ENCODE measurements around the gene IFNE. TPM values are rescaled to one million over a fixed set of nuclear protein-coding genes. Genes with fewer than 3 reads are reported as not detected.

Gene IFNE
- total RNA-seq, 2 donors from 2014 or later = not detected

DNA sequence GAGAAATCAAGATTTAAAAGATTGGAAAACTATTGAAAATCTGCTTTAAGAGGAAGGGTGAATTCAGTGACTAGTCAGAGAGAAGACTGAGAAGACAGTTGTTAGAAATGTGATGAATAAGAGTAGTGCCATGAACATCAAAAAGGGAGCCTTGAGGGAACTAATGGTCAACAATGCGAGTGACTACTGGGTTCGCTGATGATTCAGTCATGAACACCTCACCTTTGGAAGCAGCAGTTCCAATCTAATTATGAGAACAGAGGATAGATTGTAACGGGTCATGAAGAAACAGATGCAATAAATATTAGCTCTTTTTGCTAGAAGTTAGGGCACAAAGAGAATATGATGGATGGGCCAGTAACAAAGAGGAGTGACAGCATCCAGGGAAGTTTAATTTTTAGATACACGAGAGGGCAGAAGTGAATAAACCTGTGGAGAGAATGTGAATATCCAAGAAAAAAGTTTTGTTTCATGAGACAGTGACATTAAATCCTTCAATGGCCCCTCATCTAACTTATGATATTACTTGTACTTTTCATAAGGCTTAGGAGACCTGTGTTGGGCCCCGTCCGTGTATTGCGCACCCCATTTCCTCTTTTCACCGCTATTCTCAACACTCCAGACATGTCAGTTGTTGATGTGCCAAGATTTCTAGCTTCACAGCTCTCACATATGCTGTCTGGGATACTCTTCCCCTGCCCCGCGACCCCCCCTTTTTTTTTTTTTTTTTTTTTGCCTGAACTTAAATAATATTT is 23.5 kb upstream of the IFNE start:
- DNase-seq (ENCODE audit: low spot score) (no peak), ATAC-seq (ENCODE audit: insufficient number of reproducible peaks, low FRiP score, low read depth) (no peak)
- no peaks in the 10 kb centered on the region for H3K36me3 ChIP-seq
- no peak overlapping the region for H3K4me3 ChIP-seq
- no peak overlapping the region for H3K27ac ChIP-seq
- no peaks in the 10 kb centered on the region for H3K27me3 ChIP-seq (replicated peaks; ENCODE audit: insufficient read depth)
- no peak for TF ChIP-seq CTCF (IDR thresholded peaks at IDR 0.05)
- H3K9me3 ChIP-seq = no peaks in the 10 kb centered on the region
- H3K4me1 ChIP-seq (ENCODE audit: control insufficient read depth in 1 of 2, low read depth in 2 of 2) = no peaks in the 10 kb centered on the region

GRCh38 chr9:21504894-21505293 is 22.8 kb upstream of the IFNE start:
- H3K4me1 ChIP-seq (ENCODE audit: control insufficient read depth in 1 of 2, low read depth in 2 of 2) = no peaks in the 10 kb centered on the region
- no peak overlapping the region for H3K4me3 ChIP-seq
- no peak for TF ChIP-seq CTCF (IDR thresholded peaks at IDR 0.05)
- DNase-seq (ENCODE audit: low spot score) (no peak), ATAC-seq (ENCODE audit: insufficient number of reproducible peaks, low FRiP score, low read depth) (no peak)
- H3K36me3 ChIP-seq = no peaks in the 10 kb centered on the region
- no peak overlapping the region for H3K27ac ChIP-seq
- H3K9me3 ChIP-seq = no peaks in the 10 kb centered on the region
- H3K27me3 ChIP-seq (replicated peaks; ENCODE audit: insufficient read depth) = no peaks in the 10 kb centered on the region

GRCh38 chr9:21504113-21504512 is 22.0 kb upstream of the IFNE start:
- Histone ChIP-seq H3K27me3 (replicated peaks; ENCODE audit: insufficient read depth) (no peaks in the 10 kb centered on the region), H3K9me3 (no peaks in the 10 kb centered on the region), H3K36me3 (no peaks in the 10 kb centered on the region), H3K27ac (no peak overlapping the region), H3K4me1 (ENCODE audit: control insufficient read depth in 1 of 2, low read depth in 2 of 2) (no peaks in the 10 kb centered on the region), H3K4me3 (no peak overlapping the region)
- no peak for DNase-seq (ENCODE audit: low spot score)
- no peak for ATAC-seq (ENCODE audit: insufficient number of reproducible peaks, low FRiP score, low read depth)
- no peak for TF ChIP-seq CTCF (IDR thresholded peaks at IDR 0.05)

DNA sequence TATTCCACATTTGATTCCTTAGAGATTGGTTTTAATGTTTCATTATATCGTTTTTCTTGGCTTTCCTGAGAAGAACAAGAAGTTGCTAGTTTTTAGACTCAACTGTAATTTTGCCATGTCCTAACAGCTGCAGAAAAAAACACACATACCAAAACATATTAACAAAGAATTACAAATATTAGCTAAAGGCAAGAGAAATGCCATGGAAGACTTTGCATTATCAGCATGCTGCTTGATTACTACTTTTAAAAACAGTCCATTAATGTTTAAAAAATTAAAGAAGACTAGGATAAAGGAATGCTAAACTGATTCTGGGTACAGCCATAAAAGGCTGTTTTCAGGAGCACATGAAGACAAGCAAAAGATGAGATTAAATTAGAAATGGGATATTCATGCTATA is 20.5 kb upstream of the IFNE start:
- Histone ChIP-seq H3K36me3 (no peaks in the 10 kb centered on the region), H3K4me3 (no peak overlapping the region), H3K4me1 (ENCODE audit: control insufficient read depth in 1 of 2, low read depth in 2 of 2) (no peaks in the 10 kb centered on the region), H3K27me3 (replicated peaks; ENCODE audit: insufficient read depth) (no peaks in the 10 kb centered on the region), H3K27ac (no peak overlapping the region), H3K9me3 (no peaks in the 10 kb centered on the region)
- no peak for TF ChIP-seq CTCF (IDR thresholded peaks at IDR 0.05)
- ATAC-seq (ENCODE audit: insufficient number of reproducible peaks, low FRiP score, low read depth) = no peak
- no peak for DNase-seq (ENCODE audit: low spot score)

DNA sequence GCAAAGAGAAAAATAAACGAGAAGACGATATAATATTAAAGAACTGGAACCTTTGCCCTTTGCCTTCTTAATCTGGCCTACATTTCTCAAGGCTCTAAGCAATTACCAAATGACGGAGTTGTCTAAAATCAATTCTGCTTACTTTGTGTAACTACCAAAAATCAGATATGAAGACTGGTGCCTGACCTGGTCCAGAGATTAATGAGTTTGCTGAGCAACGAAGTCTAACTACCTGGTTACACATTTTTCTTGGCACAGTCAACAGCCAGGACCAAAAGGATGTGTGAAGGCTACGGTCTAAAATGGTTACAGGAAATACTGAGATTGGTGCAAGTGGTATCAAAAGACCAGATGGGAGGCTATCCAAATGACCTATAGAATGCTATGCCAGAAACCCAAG is 17.8 kb upstream of the IFNE start:
- no peak for TF ChIP-seq CTCF (IDR thresholded peaks at IDR 0.05)
- Histone ChIP-seq H3K4me3 (no peak overlapping the region), H3K9me3 (no peaks in the 10 kb centered on the region), H3K4me1 (ENCODE audit: control insufficient read depth in 1 of 2, low read depth in 2 of 2) (no peaks in the 10 kb centered on the region), H3K27me3 (replicated peaks; ENCODE audit: insufficient read depth) (no peaks in the 10 kb centered on the region), H3K27ac (no peak overlapping the region), H3K36me3 (no peaks in the 10 kb centered on the region)
- DNase-seq (ENCODE audit: low spot score) (no peak), ATAC-seq (ENCODE audit: insufficient number of reproducible peaks, low FRiP score, low read depth) (no peak)

Measured in thoracic aorta (tissue), 2 donors.